ENCODE results near the gene PDE4D. TPM values are rescaled to one million over a fixed set of nuclear protein-coding genes. Genes with fewer than 3 reads are reported as not detected.

The PDE4D gene
- total and polyA plus RNA-seq, 3 experiments from 2014 or later = 5.6 to 18.3 (median 17.7) TPM

DNA sequence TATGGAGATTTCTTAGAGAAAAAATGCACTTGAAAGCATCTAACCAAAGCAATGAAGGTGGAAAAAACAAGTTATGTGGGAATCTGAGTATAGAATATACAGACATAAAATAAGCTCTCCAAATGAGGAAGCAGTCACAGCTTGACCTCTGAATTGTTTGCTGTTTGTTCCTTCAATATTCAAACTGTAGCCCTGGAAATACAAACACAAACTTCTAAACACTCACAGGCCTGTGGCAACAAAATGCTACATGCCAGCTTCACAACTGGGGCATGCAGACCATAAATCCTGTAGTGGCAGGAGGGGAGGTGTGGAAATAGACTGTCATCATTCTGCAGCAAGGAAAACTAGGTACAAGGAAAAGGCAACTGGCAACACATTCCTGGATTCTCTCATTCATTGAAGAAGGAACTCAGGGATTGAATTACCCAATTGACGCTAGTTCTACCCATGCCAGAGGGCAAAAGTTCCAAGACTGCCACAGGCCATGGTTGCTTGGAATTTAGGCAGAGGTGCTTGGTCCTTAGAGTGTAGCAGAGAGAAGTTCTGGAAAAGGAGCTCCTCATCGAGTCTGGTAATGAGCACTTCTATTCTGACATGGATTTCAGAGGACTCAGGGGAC, 349.6 kb downstream of the PDE4D start:
- Histone ChIP-seq H3K9me3 (ENCODE audit: low read length) (no peaks in the 10 kb centered on the region), H3K4me1 (ENCODE audit: insufficient read depth, low read length) (no peaks in the 10 kb centered on the region), H3K27ac (ENCODE audit: low read depth, low read length) (no peak overlapping the region), H3K36me3 (ENCODE audit: insufficient read depth, low read length) (no peaks in the 10 kb centered on the region), H3K27me3 (ENCODE audit: insufficient read depth, low read length, poor library complexity, severe bottlenecking) (no peaks in the 10 kb centered on the region), H3K4me3 (ENCODE audit: low read length) (no peak overlapping the region)
- Mint-ChIP-seq H3K4me3 (no peak overlapping the region), H3K9me3 (no peaks in the 10 kb centered on the region), H3K36me3 (no peaks in the 10 kb centered on the region), H3K27ac (no peak overlapping the region), H3K4me1 (no peaks in the 10 kb centered on the region), H3K27me3 (no peaks in the 10 kb centered on the region)
- ChIA-PET CTCF (no interaction called here), POLR2A (no interaction called here)
- no peak for DNase-seq

DNA sequence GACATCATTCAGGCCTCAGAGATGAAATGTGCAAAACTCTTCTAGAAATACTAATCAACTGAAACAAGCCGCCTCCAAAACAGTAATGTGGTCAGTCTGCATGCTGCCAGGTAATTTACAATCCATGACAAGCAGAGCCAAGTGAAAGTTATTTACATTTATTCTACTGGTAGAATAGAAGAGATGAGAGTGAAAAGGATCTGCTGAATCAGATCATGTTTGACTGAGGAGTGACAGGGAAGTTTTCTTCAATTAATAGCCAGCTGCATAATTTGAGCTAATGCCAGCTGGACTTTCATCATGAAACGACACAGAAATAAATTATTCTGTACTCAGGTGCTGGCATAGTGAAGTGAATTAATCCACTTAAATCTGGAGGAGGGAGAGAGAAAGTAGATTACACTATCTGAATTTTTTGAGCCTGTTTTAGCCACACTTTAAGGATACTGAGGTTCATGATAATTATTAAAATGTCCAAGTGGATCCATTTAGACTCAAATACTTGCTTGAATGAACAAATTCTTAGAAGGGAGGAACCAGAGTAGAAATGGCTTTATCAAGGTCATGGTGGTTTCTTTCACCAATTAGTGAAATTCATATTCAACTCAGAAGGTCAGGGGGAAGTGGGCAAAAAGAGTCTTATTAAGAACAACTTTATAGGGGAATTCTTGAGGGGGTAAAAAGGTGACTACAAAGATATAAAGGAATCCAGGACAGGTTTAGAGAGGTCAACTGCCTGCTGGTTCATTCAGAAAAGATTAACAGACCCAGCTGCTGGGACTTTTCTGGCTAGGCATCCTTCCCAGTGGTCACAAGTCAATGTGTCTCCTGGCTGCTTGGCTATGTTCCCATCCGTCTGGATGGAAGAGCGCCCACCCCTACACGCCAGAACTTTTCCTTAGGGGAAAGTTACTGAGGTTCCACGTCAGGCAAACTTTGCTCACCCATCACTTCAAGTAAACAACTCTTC, 350.4 kb downstream of the PDE4D start:
- Histone ChIP-seq H3K9me3 (ENCODE audit: low read length) (no peaks in the 10 kb centered on the region), H3K4me3 (ENCODE audit: low read length) (no peak overlapping the region), H3K4me1 (ENCODE audit: insufficient read depth, low read length) (no peaks in the 10 kb centered on the region), H3K36me3 (ENCODE audit: insufficient read depth, low read length) (no peaks in the 10 kb centered on the region), H3K27me3 (ENCODE audit: insufficient read depth, low read length, poor library complexity, severe bottlenecking) (no peaks in the 10 kb centered on the region), H3K27ac (ENCODE audit: low read depth, low read length) (no peak overlapping the region)
- no peaks in the 10 kb centered on the region for H3K36me3 Mint-ChIP-seq
- no peaks in the 10 kb centered on the region for H3K9me3 Mint-ChIP-seq
- CTCF ChIA-PET = no interaction called here
- no peak overlapping the region for H3K4me3 Mint-ChIP-seq
- no peaks in the 10 kb centered on the region for H3K27me3 Mint-ChIP-seq
- DNase-seq = no peak
- no peaks in the 10 kb centered on the region for H3K4me1 Mint-ChIP-seq
- POLR2A ChIA-PET = no interaction called here
- H3K27ac Mint-ChIP-seq = no peak overlapping the region

- ChIA-PET POLR2A (no interaction called here), CTCF (no interaction called here)
- no peak overlapping the region for H3K27ac Mint-ChIP-seq
- Histone ChIP-seq H3K27ac (ENCODE audit: low read depth, low read length) (no peak overlapping the region), H3K36me3 (ENCODE audit: insufficient read depth, low read length) (no peaks in the 10 kb centered on the region), H3K4me3 (ENCODE audit: low read length) (no peak overlapping the region), H3K27me3 (ENCODE audit: insufficient read depth, low read length, poor library complexity, severe bottlenecking) (no peaks in the 10 kb centered on the region), H3K4me1 (ENCODE audit: insufficient read depth, low read length) (no peaks in the 10 kb centered on the region), H3K9me3 (ENCODE audit: low read length) (no peaks in the 10 kb centered on the region)
- no peaks in the 10 kb centered on the region for H3K36me3 Mint-ChIP-seq
- no peak overlapping the region for H3K4me3 Mint-ChIP-seq
- H3K4me1 Mint-ChIP-seq = no peaks in the 10 kb centered on the region
- no peak for DNase-seq
- no peaks in the 10 kb centered on the region for H3K27me3 Mint-ChIP-seq
- no peaks in the 10 kb centered on the region for H3K9me3 Mint-ChIP-seq
Observed at GRCh38 chr5:59542306-59542705, 351.2 kb downstream of the PDE4D start.

- CTCF ChIA-PET = no interaction called here
- H3K36me3 Mint-ChIP-seq = no peaks in the 10 kb centered on the region
Observed at GRCh38 chr5:59540366-59540765, 353.2 kb downstream of the PDE4D start.

DNA sequence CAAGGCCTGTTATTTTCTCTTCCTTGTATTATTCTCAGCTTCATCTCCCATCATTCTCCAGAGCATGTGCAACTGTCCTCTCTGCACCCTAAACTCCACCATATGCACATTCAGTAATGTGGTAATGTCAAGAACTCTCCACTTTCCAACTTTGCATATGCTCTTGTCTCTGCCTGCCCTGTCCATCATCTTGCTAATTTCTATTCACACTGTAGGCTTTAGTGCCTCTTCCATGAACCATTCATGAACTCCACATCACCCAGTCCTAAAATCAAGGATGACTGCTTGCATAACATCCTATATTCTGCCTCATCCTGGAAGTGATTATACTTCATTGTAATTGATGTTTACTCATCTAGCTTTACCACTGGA, 354.8 kb downstream of the PDE4D start:
- H3K27me3 ChIP-seq (ENCODE audit: insufficient read depth, low read length, poor library complexity, severe bottlenecking) = no peaks in the 10 kb centered on the region
- Mint-ChIP-seq H3K9me3 (no peaks in the 10 kb centered on the region), H3K27me3 (no peaks in the 10 kb centered on the region), H3K36me3 (no peaks in the 10 kb centered on the region), H3K4me3 (no peak overlapping the region), H3K27ac (peak overlapping the region in 1 of 8 donors; percentile 83), H3K4me1 (no peaks in the 10 kb centered on the region)
- DNase-seq = no peak
- no peaks in the 10 kb centered on the region for H3K36me3 ChIP-seq (ENCODE audit: insufficient read depth, low read length)
- H3K4me3 ChIP-seq (ENCODE audit: low read length) = no peak overlapping the region
- ChIA-PET POLR2A (no interaction called here), CTCF (no interaction called here)
- H3K27ac ChIP-seq (ENCODE audit: low read depth, low read length) = no peak overlapping the region
- no peaks in the 10 kb centered on the region for H3K9me3 ChIP-seq (ENCODE audit: low read length)
- H3K4me1 ChIP-seq (ENCODE audit: insufficient read depth, low read length) = no peaks in the 10 kb centered on the region

More at GRCh38 chr5:59540366-59540765, 353.2 kb downstream of the PDE4D start:
- Histone ChIP-seq H3K4me1 (ENCODE audit: insufficient read depth, low read length) (no peaks in the 10 kb centered on the region), H3K4me3 (ENCODE audit: low read length) (no peak overlapping the region), H3K27ac (ENCODE audit: low read depth, low read length) (no peak overlapping the region), H3K27me3 (ENCODE audit: insufficient read depth, low read length, poor library complexity, severe bottlenecking) (no peaks in the 10 kb centered on the region), H3K9me3 (ENCODE audit: low read length) (no peaks in the 10 kb centered on the region), H3K36me3 (ENCODE audit: insufficient read depth, low read length) (no peaks in the 10 kb centered on the region)
- Mint-ChIP-seq H3K27ac (no peak overlapping the region), H3K9me3 (no peaks in the 10 kb centered on the region), H3K4me3 (no peak overlapping the region), H3K4me1 (no peaks in the 10 kb centered on the region), H3K27me3 (no peaks in the 10 kb centered on the region)
- POLR2A ChIA-PET = no interaction called here
- DNase-seq = no peak

GRCh38 chr5:59537961-59538749, 355.4 kb downstream of the PDE4D start:
- CTCF ChIA-PET = no interaction called here
- no peaks in the 10 kb centered on the region for H3K9me3 Mint-ChIP-seq
- H3K4me1 ChIP-seq (ENCODE audit: insufficient read depth, low read length) = no peaks in the 10 kb centered on the region
- POLR2A ChIA-PET = no interaction called here
- no peak overlapping the region for H3K4me3 Mint-ChIP-seq
- no peaks in the 10 kb centered on the region for H3K4me1 Mint-ChIP-seq
- no peak overlapping the region for H3K27ac Mint-ChIP-seq
- no peak for DNase-seq
- no peaks in the 10 kb centered on the region for H3K27me3 ChIP-seq (ENCODE audit: insufficient read depth, low read length, poor library complexity, severe bottlenecking)
- H3K36me3 ChIP-seq (ENCODE audit: insufficient read depth, low read length) = no peaks in the 10 kb centered on the region
- no peak overlapping the region for H3K4me3 ChIP-seq (ENCODE audit: low read length)
- no peaks in the 10 kb centered on the region for H3K9me3 ChIP-seq (ENCODE audit: low read length)
- H3K27me3 Mint-ChIP-seq = no peaks in the 10 kb centered on the region
- H3K27ac ChIP-seq (ENCODE audit: low read depth, low read length) = no peak overlapping the region
- no peaks in the 10 kb centered on the region for H3K36me3 Mint-ChIP-seq

- no peaks in the 10 kb centered on the region for H3K4me1 Mint-ChIP-seq
- H3K27ac Mint-ChIP-seq = no peak overlapping the region
- Histone ChIP-seq H3K4me3 (ENCODE audit: low read length) (no peak overlapping the region), H3K36me3 (ENCODE audit: insufficient read depth, low read length) (no peaks in the 10 kb centered on the region), H3K27me3 (ENCODE audit: insufficient read depth, low read length, poor library complexity, severe bottlenecking) (no peaks in the 10 kb centered on the region), H3K4me1 (ENCODE audit: insufficient read depth, low read length) (no peaks in the 10 kb centered on the region), H3K27ac (ENCODE audit: low read depth, low read length) (no peak overlapping the region), H3K9me3 (ENCODE audit: low read length) (no peaks in the 10 kb centered on the region)
- H3K36me3 Mint-ChIP-seq = no peaks in the 10 kb centered on the region
- CTCF ChIA-PET = no interaction called here
- H3K27me3 Mint-ChIP-seq = no peaks in the 10 kb centered on the region
- H3K4me3 Mint-ChIP-seq = no peak overlapping the region
- no peak for DNase-seq
- no peaks in the 10 kb centered on the region for H3K9me3 Mint-ChIP-seq
- POLR2A ChIA-PET = no interaction called here
Observed at GRCh38 chr5:59536875-59537274, 356.7 kb downstream of the PDE4D start.

GRCh38 chr5:59535561-59535960, 358.0 kb downstream of the PDE4D start:
- Mint-ChIP-seq H3K27me3 (no peaks in the 10 kb centered on the region), H3K4me3 (no peak overlapping the region)
- no peaks in the 10 kb centered on the region for H3K36me3 ChIP-seq (ENCODE audit: insufficient read depth, low read length)

More at GRCh38 chr5:59535561-59535960, 358.0 kb downstream of the PDE4D start:
- no peak for DNase-seq
- H3K9me3 Mint-ChIP-seq = no peaks in the 10 kb centered on the region
- Histone ChIP-seq H3K4me1 (ENCODE audit: insufficient read depth, low read length) (no peaks in the 10 kb centered on the region), H3K27me3 (ENCODE audit: insufficient read depth, low read length, poor library complexity, severe bottlenecking) (no peaks in the 10 kb centered on the region), H3K27ac (ENCODE audit: low read depth, low read length) (no peak overlapping the region), H3K4me3 (ENCODE audit: low read length) (no peak overlapping the region), H3K9me3 (ENCODE audit: low read length) (no peaks in the 10 kb centered on the region)
- CTCF ChIA-PET = no interaction called here
- H3K36me3 Mint-ChIP-seq = no peaks in the 10 kb centered on the region
- H3K27ac Mint-ChIP-seq = no peak overlapping the region
- H3K4me1 Mint-ChIP-seq = no peaks in the 10 kb centered on the region
- POLR2A ChIA-PET = no interaction called here
